NCI-H2196 treated with DMSO at 0.1 percent for 48 hours (cell line): ENCODE measurements around the gene STAP2.
"Not testable (repeated sequence)": the region's sequence is repeated elsewhere in the genome, so short reads cannot be mapped to it uniquely, and the experiment has no call there.

Source experiments
- DNase-seq: peaks from one replicate; lab custom pipeline; 2025; ENCODE audit not compliant: unreplicated experiment; lab: John Stamatoyannopoulos, UW

The STAP2 gene

DNA sequence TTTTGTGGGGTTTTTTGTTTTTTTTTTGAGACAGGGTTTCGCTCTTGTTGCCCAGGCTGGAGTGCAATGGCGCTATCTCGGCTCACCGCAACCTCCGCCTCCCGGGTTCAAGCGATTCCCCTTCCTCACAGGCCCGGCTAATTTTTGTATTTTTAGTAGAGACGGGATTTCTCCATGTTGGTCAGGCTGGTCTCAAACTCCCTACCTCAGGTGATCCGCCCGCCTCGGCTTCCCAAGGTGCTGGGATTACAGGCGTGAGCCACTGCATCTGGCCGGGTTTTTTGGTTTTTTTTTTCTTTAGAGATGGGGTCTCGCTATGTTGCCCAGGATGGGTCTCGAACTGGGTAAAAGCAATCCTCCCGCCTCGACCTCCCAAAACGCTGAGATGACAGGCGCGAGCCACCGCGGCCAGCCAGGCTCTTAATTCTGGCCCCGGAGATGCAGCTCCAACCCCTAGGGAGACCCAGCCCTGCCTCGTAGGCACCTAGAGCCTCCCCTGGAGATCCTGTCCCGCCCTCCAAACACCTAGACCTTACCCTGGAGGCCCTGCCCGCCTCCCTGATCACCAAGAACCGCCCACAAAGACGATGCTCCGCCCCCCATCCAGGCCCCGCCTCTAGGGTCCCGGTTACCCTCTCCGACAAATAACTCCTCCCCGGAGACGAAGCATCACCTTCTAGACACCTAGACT lies 9.5 kb downstream of the STAP2 start:
- not testable (repeated sequence) for DNase-seq

DNA sequence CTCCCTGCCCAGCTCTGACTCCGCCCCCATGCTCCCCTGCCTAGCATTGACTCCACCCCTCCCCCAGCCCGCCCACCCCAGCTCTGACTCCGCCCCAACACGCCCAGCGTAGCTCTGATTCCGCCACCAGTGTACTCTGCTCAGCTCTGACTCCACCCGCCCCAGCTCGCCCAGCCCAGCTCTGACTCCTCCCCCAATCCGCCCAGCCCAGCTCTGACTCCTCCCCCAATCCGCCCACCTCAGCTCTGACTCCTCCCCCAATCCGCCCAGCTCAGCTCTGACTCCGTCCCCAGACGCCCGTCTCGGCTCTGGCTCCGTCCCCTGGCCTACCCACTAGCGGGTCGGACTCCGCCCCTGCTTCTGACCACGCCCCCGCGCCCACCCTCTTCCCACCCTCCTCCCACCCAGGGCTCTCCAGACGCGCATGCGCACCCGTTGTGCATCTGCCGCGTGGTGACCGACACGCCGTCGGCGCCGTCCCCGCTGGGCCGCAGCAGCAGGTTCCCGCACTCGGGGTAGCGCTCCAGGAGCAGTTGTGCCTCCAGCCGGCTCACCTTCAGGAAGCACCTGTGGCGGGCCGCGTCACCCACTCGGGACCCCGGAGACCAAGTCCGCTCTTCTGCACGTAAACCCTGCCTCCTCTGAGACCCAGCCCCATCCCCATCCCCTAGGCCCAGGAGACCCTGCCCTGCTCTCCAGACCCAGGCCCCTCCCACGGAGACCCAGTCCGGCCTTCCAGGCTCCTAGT lies 10.2 kb downstream of the STAP2 start:
- DNase-seq = no peak

DNA sequence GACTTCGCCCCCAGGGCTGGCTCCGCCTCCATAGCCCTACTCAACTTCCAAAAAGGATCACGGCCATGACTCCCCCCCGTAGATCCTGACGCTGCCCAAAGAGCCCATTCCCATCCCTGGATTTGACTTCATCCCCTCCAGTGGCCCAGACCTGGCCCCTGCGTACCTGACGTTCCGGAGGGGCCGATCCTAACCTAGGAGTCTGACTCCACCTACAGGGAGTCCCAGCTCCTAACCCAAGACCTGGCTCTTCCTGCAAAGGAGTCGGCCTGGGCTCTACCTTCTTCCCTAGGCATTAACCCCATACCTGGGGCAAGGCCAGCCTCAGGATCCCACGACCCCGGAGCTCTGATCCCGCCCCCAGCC lies 10.8 kb downstream of the STAP2 start:
- DNase-seq = no peak

DNA sequence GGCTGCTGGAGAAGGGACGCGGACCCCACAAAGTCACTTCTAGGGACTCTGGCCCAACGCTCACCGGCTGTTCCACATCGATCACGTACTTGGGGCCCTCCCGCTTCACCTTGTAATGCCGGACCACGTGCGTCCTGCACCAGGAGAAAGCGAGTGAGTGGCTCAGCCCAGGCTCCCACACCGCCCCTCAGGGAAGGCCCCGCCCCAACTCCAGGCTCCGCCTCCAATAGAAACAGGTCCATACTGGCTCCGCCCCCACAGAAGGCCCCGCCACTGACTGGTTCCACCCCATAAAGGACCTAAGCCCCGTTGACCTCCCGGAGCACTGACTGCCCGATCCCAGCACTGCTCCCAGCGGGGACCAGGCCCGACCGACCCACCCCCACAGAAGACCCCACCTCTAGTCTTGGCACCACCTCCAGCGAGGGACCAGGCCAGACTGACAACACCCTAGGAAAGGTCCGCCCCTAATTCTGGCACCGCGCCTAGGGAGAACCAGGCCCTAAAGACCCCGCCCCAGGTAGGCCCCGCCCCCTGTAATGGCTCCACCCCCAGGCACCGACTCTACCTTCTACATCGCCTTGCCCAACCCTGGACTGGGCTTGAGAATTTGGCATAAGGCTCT lies 11.3 kb downstream of the STAP2 start:
- DNase-seq = no peak

DNA sequence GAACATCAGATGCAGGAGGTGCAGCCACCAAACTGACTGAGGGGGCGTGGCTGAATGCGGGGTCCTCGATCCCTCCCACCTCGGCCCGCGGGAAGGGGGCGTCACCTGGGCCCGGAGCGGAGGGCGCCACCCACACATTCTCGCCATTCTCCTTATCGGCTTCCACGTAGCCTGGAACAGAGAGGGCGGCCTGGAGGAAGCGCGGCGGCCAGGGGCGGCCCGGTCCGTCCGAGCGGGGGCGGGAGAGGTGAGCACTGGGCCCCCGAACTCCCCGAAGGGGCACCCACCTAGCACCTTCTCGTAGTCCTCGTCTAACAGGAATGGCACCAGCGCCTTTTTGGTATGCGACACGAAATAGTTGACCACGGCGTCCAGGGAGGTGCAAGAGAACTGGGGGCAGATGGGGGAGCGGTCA lies 11.8 kb downstream of the STAP2 start:
- no peak for DNase-seq

DNA sequence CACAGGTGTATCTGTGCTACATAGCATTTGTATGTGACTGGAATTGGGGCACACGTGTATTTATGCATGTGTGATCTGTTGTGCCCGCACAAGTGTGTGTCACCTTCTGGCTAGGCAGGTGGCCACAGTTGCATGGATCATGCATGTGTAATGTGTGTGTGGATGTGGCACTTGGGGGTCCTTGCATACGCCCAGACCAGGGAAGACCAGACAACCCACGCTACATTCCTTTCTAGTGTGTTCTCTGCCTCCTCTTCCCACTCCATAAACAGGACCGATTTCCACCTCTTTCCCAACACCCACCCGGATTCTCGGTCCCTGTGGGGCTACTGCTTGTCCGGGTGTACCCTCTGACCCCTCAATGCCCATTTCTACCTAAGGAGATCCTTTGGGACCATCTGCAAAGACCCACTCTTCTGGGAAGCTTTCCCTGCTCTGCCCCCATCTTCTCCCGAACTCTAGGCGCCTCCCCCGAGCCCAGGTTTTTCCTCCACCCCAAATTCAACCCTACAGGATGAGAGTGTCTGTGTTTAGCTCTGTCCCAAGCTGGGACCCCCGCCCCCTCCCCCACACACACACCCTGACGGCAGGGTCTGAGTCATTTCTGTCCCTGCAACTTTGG lies 12.3 kb downstream of the STAP2 start:
- no peak for DNase-seq

DNA sequence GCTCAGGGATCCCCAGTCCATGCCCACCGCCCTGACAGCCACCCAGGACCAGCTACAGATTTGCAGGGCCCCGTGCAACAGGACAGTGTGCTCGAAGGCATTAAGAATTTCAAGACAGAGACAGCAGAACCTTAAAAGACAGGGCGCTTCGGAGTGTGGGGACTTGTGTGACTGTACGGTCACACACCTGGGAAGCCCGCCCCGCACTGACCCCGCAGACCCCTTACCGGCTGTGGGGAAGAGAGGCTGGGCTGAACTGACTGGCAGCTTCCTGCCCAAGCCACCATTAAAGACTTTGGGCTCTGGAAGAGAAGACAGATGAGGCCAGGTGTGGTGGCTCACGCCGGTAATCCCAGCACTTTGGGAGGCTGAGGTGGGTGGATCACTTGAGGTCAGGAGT lies 14.4 kb downstream of the STAP2 start:
- no peak for DNase-seq

DNA sequence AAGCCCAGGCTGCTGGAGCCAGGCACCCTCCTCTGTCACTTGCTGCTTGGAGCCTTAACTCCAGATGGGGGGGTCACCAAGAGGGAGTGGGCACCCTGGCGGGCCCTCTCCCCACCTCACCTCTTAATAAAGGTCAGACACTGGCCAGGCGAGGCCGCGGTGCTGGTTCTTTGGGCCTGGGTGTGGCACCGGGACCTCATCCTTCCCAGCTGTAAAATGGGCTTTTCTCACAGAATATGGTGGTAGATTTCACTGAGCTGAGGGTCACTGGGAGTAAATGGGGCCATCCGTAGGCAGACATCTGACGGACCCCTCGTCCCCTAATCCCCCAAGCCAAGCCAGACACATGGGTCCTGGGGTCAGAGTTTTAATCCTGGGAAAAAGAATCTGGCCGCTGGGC lies 14.9 kb downstream of the STAP2 start:
- DNase-seq = no peak

DNA sequence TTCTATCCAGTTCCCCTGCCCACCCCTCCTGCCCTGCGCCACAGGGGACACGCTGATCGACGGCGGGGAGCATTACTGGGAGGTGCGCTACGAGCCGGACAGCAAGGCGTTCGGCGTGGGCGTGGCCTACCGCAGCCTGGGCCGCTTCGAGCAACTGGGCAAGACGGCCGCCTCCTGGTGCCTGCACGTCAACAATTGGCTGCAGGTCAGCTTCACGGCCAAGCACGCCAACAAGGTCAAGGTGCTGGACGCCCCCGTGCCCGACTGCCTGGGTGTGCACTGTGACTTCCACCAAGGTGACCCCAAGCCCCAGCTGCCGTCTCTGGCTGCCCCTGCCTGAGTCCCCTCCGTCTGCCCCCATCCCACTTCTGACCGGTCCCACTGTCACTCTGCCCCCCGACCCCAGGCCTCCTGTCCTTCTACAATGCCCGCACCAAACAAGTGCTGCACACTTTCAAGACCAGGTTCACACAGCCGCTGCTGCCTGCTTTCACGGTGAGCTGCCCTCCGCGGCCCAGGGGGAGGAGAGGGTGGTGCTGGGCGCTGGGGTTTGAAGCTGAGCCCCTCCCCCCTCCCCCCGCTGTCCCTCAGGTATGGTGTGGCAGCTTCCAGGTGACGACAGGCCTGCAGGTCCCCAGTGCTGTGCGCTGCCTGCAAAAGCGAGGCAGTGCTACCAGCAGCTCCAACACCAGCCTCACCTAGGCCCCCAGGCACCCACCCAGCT lies 15.5 kb downstream of the STAP2 start:
- DNase-seq = no peak

DNA sequence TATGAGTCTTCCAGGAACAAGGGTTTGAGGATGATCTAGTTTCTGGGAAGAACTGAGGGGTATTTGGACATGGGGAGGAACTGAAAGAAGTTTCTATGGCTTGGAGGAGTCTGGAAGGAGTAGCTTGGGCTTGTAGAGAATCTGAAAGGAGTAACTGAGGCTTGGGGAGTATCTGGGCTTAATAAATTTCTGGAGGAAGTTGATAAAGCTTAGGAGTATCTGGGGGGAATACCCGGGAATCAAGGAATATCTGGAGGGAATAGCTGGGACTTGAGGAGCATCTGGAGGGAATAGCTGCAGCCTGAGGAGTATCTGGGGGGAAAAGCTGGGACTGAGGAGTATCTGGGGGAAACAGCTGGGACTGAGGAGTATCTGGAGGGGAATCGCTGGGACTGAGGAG lies 18.2 kb downstream of the STAP2 start:
- DNase-seq = no peak

DNA sequence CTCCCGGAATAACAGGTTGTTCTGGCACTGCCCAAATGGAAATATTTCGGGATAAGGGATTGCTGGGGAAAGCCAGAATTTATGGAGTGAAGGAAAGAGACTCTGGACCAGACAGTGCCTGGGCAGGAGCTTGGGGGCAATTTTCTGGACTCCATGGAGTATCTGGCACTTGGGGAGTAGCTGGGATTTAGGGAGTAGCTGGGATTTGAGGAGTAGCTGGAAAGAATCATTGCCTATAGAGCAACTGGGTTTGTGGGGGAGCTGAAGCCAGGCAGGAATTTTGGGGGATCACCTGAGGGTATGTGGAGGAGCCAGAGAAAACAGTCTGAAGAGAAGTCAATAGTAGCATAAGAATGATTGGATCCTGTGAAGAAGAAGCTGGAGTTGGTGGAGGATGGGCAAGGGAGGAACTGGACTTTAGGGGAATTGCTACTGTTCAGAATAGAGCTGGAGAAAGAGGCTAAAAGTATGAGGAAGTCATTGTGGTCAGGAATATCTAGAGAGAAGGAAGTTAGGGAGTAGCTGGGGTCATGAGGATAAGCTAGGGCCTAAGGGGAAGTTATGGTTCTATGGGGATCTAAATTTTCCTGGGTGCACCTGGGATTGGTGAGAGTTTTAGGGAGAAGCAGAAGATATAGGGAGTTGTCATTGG lies 19.4 kb downstream of the STAP2 start:
- no peak for DNase-seq

DNA sequence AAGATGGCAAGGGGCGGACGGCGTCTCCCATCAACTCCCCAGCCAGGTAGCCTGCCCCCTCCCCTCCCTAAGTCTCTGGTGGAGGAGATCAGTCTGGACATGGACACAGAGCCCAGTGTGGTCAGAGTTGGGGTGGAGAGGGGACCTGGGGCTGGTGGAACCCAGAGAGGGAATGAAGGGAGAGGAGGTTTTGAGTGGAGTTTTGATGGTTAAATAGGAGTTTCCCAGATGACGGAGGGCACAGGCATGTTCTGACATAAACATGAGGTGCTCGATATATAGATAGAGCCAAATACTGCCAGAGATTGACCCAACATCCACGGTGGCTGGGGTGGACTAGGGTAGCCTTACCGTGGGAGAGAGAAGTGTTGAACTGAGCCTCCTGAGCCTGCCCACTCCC lies 20.2 kb downstream of the STAP2 start:
- DNase-seq = no peak

DNA sequence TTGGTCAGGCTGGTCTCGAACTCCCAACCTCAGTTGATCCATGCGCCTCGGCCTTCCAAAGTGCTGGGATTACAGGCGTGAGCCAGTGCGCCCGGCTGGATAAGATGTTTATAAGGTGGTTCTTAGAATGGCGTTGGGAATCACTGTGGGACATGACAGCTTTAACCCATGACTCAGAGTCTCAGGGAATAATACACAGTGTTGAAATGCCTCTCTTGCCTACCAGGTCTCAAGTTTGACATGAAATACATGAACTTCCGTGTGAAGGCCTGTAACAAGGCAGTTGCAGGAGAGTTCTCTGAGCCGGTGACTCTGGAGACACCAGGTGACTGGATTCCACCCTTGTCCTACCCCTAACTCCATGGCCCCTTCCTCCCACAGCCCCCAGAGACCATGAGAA lies 21.7 kb downstream of the STAP2 start:
- DNase-seq = no peak

DNA sequence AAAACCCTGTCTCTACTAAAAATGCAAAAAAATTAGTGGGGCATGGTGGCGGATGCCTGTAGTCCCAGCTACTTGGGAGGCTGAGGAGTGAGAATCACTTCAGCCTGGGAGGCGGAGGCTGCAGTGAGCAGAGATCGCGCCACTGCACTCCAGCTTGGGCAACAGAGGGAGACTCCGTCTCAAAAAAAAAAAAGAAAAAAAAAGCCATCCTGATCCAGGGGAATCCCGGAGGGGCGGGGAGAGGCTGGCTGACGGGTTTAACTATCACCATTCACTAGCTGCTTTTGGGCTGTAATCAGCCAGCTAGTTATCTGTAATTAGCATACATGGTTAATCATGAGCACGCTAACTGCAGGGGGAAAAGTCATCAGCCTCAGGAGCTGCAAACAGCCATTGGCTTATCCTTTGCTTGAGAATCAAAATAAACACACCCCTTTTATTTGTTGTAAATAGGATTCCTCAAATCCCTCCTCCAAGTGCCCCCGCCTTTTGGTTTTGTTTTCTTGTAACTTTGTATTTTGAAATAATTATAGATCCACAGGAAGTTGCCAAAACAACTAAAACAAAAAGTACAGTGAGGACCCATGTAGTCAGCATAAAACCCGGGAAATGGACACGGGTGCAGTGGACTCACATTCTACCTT lies 24.7 kb downstream of the STAP2 start:
- DNase-seq = no peak

DNA sequence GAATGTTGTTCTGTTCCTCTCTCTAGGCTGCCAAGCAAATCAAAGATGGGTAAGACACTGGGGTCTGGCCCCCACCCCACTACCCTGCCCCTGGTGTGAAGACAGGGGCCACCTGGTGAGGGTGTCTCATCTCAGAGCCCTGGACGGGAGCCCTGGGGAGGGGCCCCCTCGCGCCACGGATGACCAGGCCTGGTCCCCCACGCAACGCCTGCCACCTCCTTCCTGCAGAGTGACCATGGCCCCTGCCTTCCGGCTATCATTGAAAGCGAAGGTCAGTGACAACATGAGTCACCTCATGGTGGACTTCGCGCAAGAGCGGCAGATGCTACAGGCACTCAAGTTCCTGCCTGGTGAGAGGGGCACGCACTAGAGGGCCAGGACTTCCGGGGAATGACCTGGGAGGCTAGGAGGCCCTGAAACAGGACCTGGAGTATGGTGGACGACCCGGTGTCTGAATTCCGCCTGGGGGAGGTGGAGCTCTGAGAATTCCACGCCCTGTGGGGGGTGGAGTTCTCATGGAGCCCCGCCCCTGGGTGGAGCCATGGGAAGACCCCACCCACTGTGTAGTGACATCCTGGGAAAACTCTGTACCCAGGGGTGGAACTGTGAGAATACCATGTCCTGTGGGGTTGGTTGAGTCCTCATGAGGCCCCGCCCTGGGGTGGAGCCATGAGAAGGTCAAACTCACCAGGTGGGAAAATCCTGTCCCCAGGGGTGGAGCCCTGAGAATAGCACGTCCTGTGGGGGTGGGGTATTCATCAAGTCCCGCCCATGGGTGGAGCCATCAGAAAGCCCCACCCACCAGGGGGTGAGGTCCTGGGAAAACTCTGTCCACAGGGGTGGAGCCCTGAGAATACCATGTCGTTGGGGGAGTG lies 28.1 kb downstream of the STAP2 start:
- DNase-seq = no peak

DNA sequence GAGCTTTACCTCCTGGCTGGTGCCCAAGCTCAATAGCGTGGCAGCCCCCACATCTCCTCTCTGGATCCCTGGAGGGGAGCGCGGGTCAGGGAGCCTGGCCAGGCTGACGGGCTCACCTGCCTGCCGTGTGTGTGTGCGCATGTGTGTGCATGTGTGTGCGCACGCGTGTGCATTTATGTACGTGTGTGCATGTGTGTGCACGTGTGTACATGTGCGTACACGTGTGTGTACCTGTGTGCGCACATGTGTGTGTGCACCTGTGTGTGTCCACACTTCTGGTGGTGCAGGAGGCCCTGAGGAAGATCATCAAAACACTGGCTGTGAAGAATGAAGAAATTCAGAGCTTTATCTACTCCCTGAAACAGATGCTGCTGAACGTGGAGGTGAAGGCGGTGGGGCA lies 33.0 kb downstream of the STAP2 start:
- no peak for DNase-seq

DNA sequence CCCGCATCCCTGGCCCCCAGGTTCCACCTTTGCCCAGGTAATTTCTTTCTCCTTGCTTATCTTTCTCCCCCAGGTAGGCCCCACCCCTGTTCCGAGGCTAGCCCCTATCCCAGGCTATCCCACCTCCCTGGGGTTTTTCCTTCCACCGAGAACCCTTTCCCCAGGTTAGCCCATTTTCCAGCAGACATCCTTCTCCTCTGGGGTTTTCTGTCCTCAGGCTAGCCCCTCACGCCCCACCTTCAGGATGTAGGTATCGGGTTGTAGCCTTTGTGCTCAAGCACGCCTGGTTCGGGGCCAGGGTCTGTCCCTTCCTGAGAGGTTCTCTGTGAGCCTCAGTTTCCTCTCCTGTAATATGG lies 33.4 kb downstream of the STAP2 start:
- no peak for DNase-seq

DNA sequence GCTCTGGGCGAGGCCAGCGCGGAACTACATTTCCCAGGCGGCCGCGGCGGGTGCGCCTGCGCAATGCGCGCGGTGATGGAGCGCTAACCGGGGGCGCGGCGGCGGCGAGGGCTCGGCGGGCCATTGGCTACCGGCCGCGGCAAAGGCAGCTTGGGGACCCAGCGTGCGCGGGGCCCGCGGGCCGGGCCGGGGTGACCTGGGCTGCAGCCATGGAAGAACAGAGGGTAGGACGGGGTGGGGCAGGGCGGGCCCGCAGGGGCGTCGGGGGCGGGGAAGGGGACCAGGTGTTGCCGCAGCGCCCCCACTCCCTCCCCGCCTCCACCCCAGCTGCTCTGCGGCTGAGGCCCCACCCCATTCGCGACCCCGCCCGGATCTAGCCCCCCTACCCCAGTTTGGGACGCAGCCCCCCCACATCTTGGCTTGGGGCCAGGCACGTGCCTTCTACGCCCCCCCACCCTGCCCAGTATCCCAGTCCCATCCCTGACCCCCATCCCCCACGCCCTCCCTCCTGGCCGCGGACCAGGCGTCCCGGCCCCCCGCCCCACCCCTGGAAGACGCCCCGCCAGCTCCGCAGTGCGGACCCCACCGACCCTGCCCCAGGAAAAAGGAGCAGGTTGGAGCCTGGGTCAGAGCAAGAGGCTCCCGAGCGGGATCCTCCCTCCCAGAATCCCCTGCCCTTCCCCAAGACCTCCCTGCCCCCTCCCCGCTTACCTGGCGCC lies 33.9 kb downstream of the STAP2 start, which contains the start of gene FSD1:
FSD1 (plus strand) TSS at position 61 of the 719 bp plus-strand sequence; CDS start at position 210, 149 bp downstream.
- DNase-seq = peak; percentile 39
